HepG2 (cell line): ENCODE results near the gene BTF3L4. TPM values are rescaled to one million over a fixed set of nuclear protein-coding genes. Genes with fewer than 3 reads are reported as not detected.

Experiments used
- FOXJ3 ChIP-seq: sonication (generic); formaldehyde crosslinking; IDR thresholded peaks from 2 replicates; pipeline ENCODE4 v1.4.0; 2020; ENCODE audit warnings: missing genetic modification reagents, mild to moderate bottlenecking, borderline replicate concordance
- MEIS1 ChIP-seq: sonication (generic); formaldehyde crosslinking; IDR thresholded peaks from 2 replicates; pipeline ENCODE4 v1.9.0; 2021; ENCODE audit warnings: mild to moderate bottlenecking, missing genetic modification reagents, moderate library complexity, borderline replicate concordance
- MYPOP ChIP-seq: sonication (generic); formaldehyde crosslinking; IDR thresholded peaks from 2 replicates; pipeline ENCODE4 v1.8.1; 2023; ENCODE audit warnings: mild to moderate bottlenecking, moderate library complexity, missing genetic modification reagents
- NFYC ChIP-seq: IDR thresholded peaks from 2 replicates; pipeline ENCODE4 v1.6.1; 2016; ENCODE audit warnings: missing genetic modification reagents, missing compliant biosample characterization
- NONO ChIP-seq, 2 experiments: fragments of 450-650 bp in 1 of 2; sonication (generic) in 1 of 2; formaldehyde crosslinking in 1 of 2; IDR thresholded peaks in 1 of 2; conservative IDR thresholded peaks in 1 of 2; 2 replicates each; pipeline versions ENCODE4 v1.6.1 to v1.8.0; 2017 to 2022; ENCODE audit warnings: mild to moderate bottlenecking in 1 of 2, missing genetic modification reagents in 1 of 2, moderate library complexity in 1 of 2
- NR2C2 ChIP-seq: sonication (generic); formaldehyde crosslinking; IDR thresholded peaks from 2 replicates; pipeline ENCODE4 v1.4.0; 2020; ENCODE audit warnings: missing genetic modification reagents, mild to moderate bottlenecking, moderate library complexity, borderline replicate concordance
- SP140L ChIP-seq: sonication (generic); formaldehyde crosslinking; IDR thresholded peaks from 2 replicates; pipeline ENCODE4 v1.4.0; 2020; ENCODE audit warnings: missing genetic modification reagents, borderline replicate concordance
- THYN1 ChIP-seq: sonication (generic); formaldehyde crosslinking; IDR thresholded peaks from 2 replicates; pipeline ENCODE4 v1.8.1; 2023; ENCODE audit warnings: low read depth, mild to moderate bottlenecking, moderate library complexity, missing genetic modification reagents, borderline replicate concordance
- UBTF ChIP-seq: sonication (generic); formaldehyde crosslinking; IDR thresholded peaks from 2 replicates; pipeline ENCODE4 v1.4.0; 2020; ENCODE audit warnings: mild to moderate bottlenecking, missing genetic modification reagents
- ZBTB34 ChIP-seq: sonication (generic); formaldehyde crosslinking; IDR thresholded peaks from 2 replicates; pipeline ENCODE4 v1.8.0; 2022; ENCODE audit warnings: mild to moderate bottlenecking, missing genetic modification reagents
- ZFY ChIP-seq: sonication (generic); formaldehyde crosslinking; IDR thresholded peaks from 2 replicates; pipeline ENCODE4 v1.4.0; 2020; ENCODE audit warnings: missing genetic modification reagents
- ZNF317 ChIP-seq: sonication (generic); formaldehyde crosslinking; IDR thresholded peaks from 2 replicates; pipeline ENCODE4 v1.5.0; 2020; ENCODE audit warnings: mild to moderate bottlenecking, missing genetic modification reagents
- ZNF687 ChIP-seq: sonication (generic); formaldehyde crosslinking; IDR thresholded peaks from 2 replicates; pipeline ENCODE4 v1.5.1; 2020; ENCODE audit warnings: mild to moderate bottlenecking, missing genetic modification reagents, moderate library complexity
- ZNF770 ChIP-seq: sonication (generic); formaldehyde crosslinking; IDR thresholded peaks from 2 replicates; pipeline ENCODE4 v1.5.0; 2020; ENCODE audit warnings: mild to moderate bottlenecking, missing genetic modification reagents
- polyA plus RNA-seq, 8 experiments: library from polyadenylated mRNA; depleted of rRNA in 3 of 8; stranded (reverse) in 7 of 8; unstranded in 1 of 8; fragments of >200 nt; fragmentation: Illumina TruSeq in 4 of 8; extraction: Trizol in 4 of 8; gene quantifications; 2 replicates each; pipeline versions ENCODE4 v1.2.1 to v1.2.3, GENCODE V29; 2011 to 2016; ENCODE audit warnings: low read depth in 4 of 8, missing spikeins in 1 of 8, mixed read lengths in 1 of 8; ENCODE audit not compliant: insufficient read depth in 1 of 8
- total RNA-seq, 5 experiments: library from RNA; depleted of rRNA; stranded (reverse); fragments of >200 nt; fragmentation: Illumina TruSeq; extraction: Trizol; gene quantifications; 2 replicates each; pipeline ENCODE4 v1.2.3, GENCODE V29; 2016; ENCODE audit warnings: low read depth in 1 of 5

Gene BTF3L4
- total and polyA plus RNA-seq, 2 of the 13 experiments (the other 11 are each of a cell fraction or from before 2014, with no cell fraction given), result 59.0 to 74.3 TPM

- peak; percentile 73 for TF ChIP-seq ZNF770 (CRISPR knock-in tag)
- TF ChIP-seq MYPOP (CRISPR knock-in tag), result 0 out of 2 replicates have a peak, but pooled peaks have one; percentile 68
- peak; percentile 51 for TF ChIP-seq ZNF687
- 0 out of 2 replicates have a peak, but pooled peaks have one; percentile 21 for TF ChIP-seq MEIS1 (CRISPR knock-in tag)
- TF ChIP-seq NFYC (CRISPR knock-in tag), result peak; percentile 72
- TF ChIP-seq ZFY (CRISPR knock-in tag), result peak; percentile 39
- TF ChIP-seq UBTF (CRISPR knock-in tag), result peak; percentile 41; the same call in 1 of the 2 replicates
- 0 out of 2 replicates have a peak, but pooled peaks have one; percentile 27 for TF ChIP-seq ZNF317 (CRISPR knock-in tag)
- no peak for TF ChIP-seq NONO (IDR thresholded peaks at IDR 0.05)
- peak; percentile 73; the same call in 1 of the 2 replicates for TF ChIP-seq NONO (CRISPR knock-in tag; conservative IDR thresholded peaks at IDR 0.05)
- TF ChIP-seq SP140L (CRISPR knock-in tag), result no peak
- TF ChIP-seq THYN1 (CRISPR knock-in tag), result no peak
- TF ChIP-seq ZBTB34 (CRISPR knock-in tag), result peak; percentile 39; the same call in 1 of the 2 replicates
- peak; percentile 98 for TF ChIP-seq FOXJ3 (CRISPR knock-in tag)
- peak; percentile 60 for TF ChIP-seq NR2C2
Measured at GRCh38 chr1:52037402-52037814, 18.7 kb upstream of the BTF3L4 start (continued).
